T-helper 9 cell (primary cell): ENCODE measurements around the gene ZNF48.

ENCODE experiments used
- DNase-seq: peaks from one replicate; pipeline ENCODE4 v3.0.0-alpha.2; 2020

The ZNF48 gene

GRCh38 chr16:30407804-30408534 is 12.7 kb downstream of the ZNF48 start:
- no peak for DNase-seq

DNA sequence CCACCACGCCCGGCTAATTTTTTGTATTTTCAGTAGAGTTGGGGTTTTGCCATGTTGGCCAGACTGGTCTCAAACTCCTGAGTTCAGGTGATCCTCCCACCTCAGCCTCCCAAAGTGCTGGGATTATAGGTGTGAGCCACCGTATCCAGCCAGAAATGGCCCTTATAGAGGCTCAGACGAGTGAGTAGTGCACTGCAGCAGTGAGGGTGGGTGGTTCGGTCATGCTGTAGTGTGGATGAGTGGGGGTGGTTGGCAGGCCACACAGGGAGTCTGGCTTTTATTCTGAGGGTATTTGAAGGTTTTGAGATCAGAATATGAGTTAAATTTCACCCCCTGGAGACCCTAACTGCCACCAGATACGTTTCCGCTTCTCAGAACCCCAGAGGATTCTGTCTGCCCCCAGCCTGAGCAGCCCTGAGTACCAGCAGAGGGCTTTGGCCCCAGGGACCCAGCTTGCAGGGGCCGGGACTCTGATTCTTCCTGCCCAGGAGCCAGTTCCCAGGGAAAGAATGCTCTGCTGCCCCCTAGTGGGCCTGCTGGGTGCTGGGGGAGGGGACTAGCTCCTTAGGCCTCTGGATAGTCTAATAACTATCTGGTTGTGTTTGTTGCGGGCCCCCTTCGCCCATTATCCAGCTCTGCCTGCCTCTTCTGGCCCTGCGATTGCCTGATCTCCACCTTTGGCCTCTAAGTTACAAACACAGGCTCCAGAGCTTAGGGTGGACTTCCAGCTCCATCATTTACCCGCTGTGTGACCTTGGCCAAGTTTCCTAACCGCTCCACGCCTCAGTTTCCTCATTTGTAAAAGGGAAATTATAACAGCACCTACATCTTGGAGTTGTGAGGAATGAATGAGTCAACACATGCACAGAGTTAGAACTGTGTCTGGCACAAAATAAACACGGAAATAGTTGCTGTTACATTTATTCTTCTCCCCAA is 14.2 kb downstream of the ZNF48 start:
- DNase-seq, result peak; percentile 98

- DNase-seq, result no peak
Measured at GRCh38 chr16:30413112-30413806, 18.0 kb downstream of the ZNF48 start.

DNA sequence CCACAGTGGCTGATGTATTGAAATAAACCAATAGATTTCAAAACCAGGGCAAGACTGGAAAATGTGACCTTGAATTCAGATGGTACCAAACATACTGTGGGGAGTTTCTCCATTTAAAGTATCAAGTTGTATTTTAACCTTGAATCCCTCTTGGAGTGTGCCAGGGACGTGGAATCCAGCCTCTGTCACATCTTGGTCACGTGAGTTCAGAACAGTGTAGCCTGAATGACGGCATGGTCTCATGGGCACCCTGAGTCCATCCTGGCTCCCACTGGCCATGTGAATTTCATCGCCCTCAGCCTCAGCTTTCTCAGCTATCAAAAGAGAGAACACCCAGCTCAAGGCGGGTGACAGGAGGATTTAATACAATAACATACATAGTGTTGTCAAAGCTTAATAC is 18.9 kb downstream of the ZNF48 start:
- no peak for DNase-seq

DNA sequence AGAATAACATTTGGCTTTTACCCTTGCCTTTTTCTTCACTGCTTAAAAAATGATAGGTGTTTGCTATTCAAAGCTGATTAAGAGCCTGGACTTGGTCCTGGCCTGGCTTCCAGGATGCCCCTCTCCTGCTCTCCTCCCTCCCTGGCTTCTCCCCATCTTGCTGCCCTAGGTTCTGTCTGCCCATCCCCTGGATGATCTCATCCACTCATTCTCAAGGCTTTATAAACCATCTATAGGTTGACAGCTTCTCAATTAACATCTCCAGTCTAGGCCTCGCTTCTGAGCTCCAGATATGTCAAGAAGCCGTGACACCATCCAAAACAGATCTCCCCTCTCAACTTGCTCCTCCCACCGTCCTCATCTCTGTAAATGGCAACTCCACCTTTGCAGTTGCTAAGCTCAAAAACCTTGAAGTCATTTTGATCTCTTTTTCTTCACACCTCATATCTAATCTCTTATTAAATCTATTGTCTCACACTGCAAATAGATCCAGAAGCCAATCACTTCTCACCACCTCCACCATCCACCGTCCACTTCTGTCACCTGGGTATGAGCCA is 20.9 kb downstream of the ZNF48 start:
- DNase-seq, result no peak

- DNase-seq, result no peak
Measured at GRCh38 chr16:30416624-30417528, 21.7 kb downstream of the ZNF48 start.

- peak; percentile 76 for DNase-seq
Measured at GRCh38 chr16:30417529-30418349, 22.5 kb downstream of the ZNF48 start.

GRCh38 chr16:30418350-30419181 is 23.3 kb downstream of the ZNF48 start:
- DNase-seq, result no peak

DNA sequence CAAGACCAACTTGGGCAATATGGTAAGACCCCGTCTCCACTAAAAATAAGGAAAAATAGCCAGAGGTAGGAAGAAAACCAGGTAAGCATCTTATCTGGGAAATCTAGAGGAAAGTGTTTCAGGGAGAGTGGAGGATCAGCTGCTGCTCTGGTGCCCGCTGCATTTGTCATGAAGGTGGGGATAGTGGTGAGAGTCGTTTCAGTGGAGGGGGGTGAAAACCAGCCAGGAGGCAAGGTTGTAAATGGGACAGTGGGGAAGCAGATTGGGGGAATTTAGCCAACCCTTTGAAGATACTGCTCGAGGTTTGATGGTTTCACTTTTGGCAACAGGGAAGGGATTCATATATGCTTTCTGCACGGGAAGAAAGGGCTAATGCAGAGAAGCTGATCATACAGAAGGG is 25.8 kb downstream of the ZNF48 start:
- DNase-seq, result no peak

- DNase-seq, result no peak
Measured at GRCh38 chr16:30428055-30428454, 32.8 kb downstream of the ZNF48 start.

DNA sequence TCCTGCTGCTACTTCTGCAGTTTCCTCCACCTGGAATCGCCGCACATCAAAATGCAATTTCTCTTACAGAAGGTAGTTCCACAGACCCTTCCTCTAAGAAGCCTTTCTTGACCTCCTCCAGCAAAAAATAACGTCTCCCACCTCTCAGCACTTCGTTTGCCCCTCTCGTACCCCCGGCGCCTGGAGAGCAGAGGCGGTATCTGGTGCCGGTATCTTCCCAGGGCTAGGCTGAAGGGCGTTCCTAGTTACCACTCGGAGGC is 34.1 kb downstream of the ZNF48 start:
- DNase-seq, result no peak

DNA sequence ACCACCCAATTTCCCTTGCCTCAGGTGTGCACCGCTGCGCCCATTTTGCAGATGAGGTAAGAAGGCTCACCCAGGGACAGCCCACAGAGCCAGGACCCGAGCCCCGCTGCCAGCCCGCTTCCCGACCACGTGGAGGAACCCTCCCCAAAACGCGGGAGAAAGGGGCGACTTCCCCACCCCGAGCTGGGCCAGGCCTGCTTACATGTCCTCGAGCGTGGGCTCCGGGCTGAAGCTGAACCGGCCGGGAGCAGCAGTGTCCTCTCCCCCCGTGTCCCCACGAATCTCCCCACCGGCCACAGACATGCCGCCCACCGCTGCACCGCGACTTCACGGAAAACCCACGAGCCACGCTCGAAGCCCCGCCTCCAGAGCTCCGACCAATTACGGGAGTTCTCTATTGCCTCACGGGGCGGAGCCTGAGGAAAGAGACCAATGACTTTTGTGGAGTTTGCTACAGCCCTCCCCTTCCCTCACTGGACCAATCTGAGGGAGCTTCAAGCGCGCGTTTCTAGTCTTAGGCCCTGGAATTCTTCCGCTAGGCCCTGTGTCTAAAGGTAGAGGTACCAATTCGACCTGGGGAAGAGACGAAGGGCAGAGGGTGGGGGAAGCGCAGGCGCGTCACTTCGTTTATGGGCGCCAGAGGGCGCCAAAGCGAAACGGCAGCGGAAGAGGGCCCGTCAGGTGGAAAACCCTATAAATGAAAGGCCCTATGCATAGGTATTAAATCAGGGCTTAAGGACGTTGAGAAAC is 34.6 kb downstream of the ZNF48 start, which contains the start of gene DCTPP1:
DCTPP1 (minus strand) TSS at position 353 of the 750 bp plus-strand sequence; CDS start at position 303, 50 bp downstream.
- DNase-seq, result peak; percentile 90

DNA sequence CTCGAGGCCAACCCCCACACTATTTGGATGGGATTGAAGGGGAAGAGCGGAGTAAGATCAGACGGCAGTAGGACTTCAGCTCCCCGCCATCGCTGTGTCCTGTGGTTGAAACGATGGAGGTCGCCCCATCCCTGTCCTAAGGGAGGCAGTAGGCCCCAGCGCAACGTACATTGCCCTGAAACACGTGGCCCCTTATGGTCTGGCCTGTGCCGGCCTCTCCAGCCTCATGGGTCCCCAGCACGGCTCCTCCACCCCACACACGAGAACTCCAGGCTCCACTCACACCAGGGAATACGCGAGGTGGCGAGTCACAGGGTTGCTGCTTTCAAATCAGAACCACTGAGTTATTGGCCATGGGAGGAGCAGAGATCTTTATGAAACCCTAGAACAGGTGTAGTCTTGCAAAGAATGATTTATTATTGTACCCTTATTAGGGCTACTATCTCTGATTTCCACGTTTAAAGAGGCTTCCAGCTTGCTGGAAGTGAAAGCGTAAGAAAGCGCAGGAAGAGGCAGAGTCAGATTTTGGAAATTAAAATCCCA is 35.3 kb downstream of the ZNF48 start:
- no peak for DNase-seq

DNA sequence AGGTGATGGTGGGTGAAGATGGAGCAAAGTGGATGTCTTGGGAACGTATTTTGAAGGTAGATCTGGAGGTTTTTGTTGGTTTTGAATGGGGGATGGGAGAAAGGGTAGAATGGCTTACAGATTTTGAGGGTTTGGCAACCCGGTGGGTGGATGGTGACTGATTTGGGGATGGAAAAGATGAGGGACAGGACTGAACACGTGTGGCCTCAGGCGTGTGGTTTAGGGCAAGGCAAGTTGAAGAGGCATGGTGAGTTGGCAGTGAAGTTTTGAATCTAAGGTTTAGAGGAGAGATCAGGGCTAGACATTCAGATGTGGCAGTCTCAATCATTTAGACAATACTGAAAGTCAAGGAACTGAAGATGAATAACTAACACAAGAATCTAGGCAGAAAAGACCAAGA is 39.6 kb downstream of the ZNF48 start:
- DNase-seq, result no peak

DNA sequence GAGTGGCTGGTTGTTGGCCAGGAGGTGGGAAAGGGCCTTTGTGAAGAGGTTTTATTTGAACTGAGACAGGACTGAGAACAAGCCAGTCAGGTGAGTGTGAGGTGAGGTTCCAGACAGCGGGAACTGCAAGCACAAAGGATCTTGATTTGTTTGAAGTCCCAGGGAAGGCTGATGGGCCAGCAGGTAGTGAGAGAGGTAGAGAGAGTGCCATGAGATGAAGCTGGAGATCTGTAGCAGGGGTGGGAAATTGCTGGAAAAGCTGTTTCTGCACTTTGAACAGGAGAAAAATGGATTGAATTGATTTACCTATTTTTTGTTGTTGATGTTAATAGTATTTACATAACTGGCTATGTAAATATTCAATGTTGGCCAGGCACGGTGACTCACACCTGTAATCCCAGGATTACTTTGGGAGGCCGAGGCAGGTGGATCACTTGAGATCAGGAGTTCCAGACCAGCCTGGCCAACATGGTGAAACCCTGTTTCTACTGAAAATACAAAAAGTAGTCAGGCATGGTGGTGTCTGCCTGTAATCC is 42.4 kb downstream of the ZNF48 start:
- DNase-seq, result no peak

DNA sequence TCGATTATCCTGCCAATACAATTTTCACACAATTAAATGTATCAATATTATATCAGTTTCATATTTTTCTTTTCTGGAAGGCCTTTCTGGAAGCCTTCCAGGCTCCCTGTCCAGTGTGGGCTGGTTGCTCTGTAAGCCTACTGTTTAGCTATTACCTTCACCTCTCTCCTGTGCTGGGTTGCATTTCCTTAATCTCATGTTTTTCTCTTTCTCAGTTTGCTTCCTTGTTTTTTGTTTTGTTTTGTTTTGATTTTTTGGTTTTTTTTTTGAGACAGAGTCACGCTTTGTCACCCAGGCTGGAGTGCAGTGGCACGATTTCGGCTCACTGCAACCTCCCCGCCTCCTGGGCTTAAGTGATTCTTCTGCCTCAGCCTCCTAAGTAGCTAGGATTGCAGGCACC is 43.6 kb downstream of the ZNF48 start:
- no peak for DNase-seq

- DNase-seq, result no peak
Measured at GRCh38 chr16:30439720-30440348, 44.6 kb downstream of the ZNF48 start.

- no peak for DNase-seq
Measured at GRCh38 chr16:30443631-30444030, 48.4 kb downstream of the ZNF48 start.
